GM12873 (cell line): Measurements from ENCODE around the gene STAG2.

Experiments
- TF ChIP-seq, protein P1 (sequence below): IDR thresholded peaks from 2 replicates; pipeline ENCODE4 v1.5.1; 2012; ENCODE audit warnings: low read depth, mild to moderate bottlenecking, moderate library complexity, low read length, control low read depth; ENCODE audit not compliant: insufficient read depth; ENCODE audit errors: missing control alignments

Gene STAG2

DNA sequence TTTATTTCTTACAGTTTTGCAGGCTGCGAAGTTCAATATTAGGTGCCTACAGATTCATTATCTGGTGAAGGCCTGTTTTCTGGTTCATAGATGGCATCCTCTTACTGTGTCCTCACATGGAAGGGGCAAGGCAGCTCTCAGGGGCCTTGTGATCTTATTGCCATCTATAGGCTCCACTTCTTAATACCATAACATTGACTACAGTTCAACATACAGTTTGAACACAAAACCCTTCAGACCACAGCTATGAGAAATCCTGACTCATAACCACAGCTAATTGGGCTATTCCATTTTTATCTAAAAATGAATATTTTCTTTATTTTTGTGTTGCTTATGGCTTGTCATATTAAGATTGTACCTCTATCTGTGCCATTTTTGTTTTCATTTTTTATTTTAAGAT is 72.3 kb downstream of the STAG2 start:
- TF ChIP-seq, protein P1, sequence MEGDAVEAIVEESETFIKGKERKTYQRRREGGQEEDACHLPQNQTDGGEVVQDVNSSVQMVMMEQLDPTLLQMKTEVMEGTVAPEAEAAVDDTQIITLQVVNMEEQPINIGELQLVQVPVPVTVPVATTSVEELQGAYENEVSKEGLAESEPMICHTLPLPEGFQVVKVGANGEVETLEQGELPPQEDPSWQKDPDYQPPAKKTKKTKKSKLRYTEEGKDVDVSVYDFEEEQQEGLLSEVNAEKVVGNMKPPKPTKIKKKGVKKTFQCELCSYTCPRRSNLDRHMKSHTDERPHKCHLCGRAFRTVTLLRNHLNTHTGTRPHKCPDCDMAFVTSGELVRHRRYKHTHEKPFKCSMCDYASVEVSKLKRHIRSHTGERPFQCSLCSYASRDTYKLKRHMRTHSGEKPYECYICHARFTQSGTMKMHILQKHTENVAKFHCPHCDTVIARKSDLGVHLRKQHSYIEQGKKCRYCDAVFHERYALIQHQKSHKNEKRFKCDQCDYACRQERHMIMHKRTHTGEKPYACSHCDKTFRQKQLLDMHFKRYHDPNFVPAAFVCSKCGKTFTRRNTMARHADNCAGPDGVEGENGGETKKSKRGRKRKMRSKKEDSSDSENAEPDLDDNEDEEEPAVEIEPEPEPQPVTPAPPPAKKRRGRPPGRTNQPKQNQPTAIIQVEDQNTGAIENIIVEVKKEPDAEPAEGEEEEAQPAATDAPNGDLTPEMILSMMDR: no peak

DNA sequence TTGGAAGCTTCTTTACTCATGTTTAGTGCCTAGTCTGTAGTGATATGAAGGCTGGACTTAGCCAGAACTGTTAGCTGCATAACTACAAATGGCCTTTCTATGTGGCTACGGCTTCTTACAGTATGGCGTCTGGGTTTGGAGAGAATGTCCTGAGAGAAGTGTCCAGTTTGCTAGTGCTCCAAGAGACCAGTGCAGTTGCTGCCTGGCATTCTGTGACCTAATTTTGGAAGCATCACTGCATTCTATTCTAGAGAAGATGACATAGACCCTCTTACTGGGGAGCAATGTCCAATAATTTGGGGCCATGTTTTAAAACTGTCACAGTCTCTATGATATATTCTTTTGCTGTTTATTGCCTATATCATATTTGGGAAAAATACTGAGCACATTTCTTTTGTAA is 74.2 kb downstream of the STAG2 start:
- TF ChIP-seq, protein P1: no peak

GRCh38 chrX:124042042-124042441 is 80.5 kb downstream of the STAG2 start:
- TF ChIP-seq, protein P1: no peak

GRCh38 chrX:124045109-124045508 is 83.6 kb downstream of the STAG2 start:
- TF ChIP-seq, protein P1: no peak

- TF ChIP-seq, protein P1: no peak
These were observed 123.6 kb downstream of the STAG2 start for GRCh38 chrX:124085063-124085462.

GRCh38 chrX:124086411-124086810 is 124.9 kb downstream of the STAG2 start:
- TF ChIP-seq, protein P1: no peak

- TF ChIP-seq, protein P1: no peak
These were observed 125.7 kb downstream of the STAG2 start for GRCh38 chrX:124087000-124087746.
